Measurements from ENCODE around the gene PKNOX1. TPM values are rescaled to one million over a fixed set of nuclear protein-coding genes. Genes with fewer than 3 reads are reported as not detected.

Gene PKNOX1
- total and polyA plus RNA-seq, 9 of the 15 experiments (the other 6 are each of a cell fraction or from before 2014, with no cell fraction given) = 8.8 to 25.9 (median 13.2) TPM

DNA sequence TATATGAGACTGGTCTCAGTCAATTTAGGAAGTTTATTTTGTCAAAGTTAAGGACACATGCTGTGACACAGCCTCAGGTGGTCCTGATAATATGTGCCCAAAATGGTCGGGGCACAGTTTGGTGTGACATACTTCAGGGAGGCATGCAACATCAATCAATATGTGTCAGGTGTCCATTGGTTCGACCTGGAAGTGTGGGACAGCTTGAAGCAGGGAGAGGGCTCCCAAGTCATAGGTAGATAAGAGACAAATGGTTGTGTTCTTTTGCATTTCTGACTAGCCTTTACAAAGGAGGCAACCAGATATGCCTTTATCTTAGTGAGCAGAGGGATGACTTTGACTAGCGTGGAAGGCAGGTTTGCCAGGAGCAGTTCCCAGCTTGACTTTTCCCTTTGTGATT, 44.4 kb upstream of the PKNOX1 start (continued):
- no peak for TF ChIP-seq TFAM (CRISPR knock-in tag; conservative IDR thresholded peaks at IDR 0.05)
- no peak for TF ChIP-seq SIRT6 (IDR thresholded peaks at IDR 0.05; ENCODE audit: low read depth, low read length)
- no peak for TF ChIP-seq MCM5 (IDR thresholded peaks at IDR 0.05; ENCODE audit: low read depth)
- TF ChIP-seq, protein P1, sequence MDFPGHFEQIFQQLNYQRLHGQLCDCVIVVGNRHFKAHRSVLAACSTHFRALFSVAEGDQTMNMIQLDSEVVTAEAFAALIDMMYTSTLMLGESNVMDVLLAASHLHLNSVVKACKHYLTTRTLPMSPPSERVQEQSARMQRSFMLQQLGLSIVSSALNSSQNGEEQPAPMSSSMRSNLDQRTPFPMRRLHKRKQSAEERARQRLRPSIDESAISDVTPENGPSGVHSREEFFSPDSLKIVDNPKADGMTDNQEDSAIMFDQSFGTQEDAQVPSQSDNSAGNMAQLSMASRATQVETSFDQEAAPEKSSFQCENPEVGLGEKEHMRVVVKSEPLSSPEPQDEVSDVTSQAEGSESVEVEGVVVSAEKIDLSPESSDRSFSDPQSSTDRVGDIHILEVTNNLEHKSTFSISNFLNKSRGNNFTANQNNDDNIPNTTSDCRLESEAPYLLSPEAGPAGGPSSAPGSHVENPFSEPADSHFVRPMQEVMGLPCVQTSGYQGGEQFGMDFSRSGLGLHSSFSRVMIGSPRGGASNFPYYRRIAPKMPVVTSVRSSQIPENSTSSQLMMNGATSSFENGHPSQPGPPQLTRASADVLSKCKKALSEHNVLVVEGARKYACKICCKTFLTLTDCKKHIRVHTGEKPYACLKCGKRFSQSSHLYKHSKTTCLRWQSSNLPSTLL (IDR thresholded peaks at IDR 0.05) = no peak
- TF ChIP-seq, protein P2, sequence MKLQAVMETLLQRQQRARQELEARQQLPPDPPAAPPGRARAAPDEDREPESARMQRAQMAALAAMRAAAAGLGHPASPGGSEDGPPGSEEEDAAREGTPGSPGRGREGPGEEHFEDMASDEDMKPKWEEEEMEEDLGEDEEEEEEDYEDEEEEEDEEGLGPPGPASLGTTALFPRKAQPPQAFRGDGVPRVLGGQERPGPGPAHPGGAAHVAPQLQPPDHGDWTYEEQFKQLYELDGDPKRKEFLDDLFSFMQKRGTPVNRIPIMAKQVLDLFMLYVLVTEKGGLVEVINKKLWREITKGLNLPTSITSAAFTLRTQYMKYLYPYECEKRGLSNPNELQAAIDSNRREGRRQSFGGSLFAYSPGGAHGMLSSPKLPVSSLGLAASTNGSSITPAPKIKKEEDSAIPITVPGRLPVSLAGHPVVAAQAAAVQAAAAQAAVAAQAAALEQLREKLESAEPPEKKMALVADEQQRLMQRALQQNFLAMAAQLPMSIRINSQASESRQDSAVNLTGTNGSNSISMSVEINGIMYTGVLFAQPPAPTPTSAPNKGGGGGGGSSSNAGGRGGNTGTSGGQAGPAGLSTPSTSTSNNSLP (IDR thresholded peaks at IDR 0.05; ENCODE audit: borderline replicate concordance, low read depth, low read length) = no peak
- TF ChIP-seq ZNF695 (CRISPR knock-in tag; IDR thresholded peaks at IDR 0.05) = no peak
- TF ChIP-seq ZNF76 (CRISPR knock-in tag; IDR thresholded peaks at IDR 0.05; ENCODE audit: borderline replicate concordance) = no peak
- TF ChIP-seq, protein P3, sequence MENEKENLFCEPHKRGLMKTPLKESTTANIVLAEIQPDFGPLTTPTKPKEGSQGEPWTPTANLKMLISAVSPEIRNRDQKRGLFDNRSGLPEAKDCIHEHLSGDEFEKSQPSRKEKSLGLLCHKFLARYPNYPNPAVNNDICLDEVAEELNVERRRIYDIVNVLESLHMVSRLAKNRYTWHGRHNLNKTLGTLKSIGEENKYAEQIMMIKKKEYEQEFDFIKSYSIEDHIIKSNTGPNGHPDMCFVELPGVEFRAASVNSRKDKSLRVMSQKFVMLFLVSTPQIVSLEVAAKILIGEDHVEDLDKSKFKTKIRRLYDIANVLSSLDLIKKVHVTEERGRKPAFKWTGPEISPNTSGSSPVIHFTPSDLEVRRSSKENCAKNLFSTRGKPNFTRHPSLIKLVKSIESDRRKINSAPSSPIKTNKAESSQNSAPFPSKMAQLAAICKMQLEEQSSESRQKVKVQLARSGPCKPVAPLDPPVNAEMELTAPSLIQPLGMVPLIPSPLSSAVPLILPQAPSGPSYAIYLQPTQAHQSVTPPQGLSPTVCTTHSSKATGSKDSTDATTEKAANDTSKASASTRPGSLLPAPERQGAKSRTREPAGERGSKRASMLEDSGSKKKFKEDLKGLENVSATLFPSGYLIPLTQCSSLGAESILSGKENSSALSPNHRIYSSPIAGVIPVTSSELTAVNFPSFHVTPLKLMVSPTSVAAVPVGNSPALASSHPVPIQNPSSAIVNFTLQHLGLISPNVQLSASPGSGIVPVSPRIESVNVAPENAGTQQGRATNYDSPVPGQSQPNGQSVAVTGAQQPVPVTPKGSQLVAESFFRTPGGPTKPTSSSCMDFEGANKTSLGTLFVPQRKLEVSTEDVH (IDR thresholded peaks at IDR 0.05; ENCODE audit: low read depth, partially characterized antibody) = no peak
- TF ChIP-seq SMARCB1 (IDR thresholded peaks at IDR 0.05; ENCODE audit: insufficient read length, low read depth) = no peak
- no peak for TF ChIP-seq SRSF1 (IDR thresholded peaks at IDR 0.05; ENCODE audit: low read depth, low read length)
- no peak for TF ChIP-seq ARID2 (IDR thresholded peaks at IDR 0.05)
- peak; percentile 64 for TF ChIP-seq MTA2 (IDR thresholded peaks at IDR 0.05; ENCODE audit: low read depth)

Data from K562 (cell line).